GM21786 (cell line): ENCODE results near the gene SLC2A9.

ENCODE experiments used
- ATAC-seq: cut with Tn5 transposase; IDR thresholded peaks from one replicate; pipeline ENCODE4 v1.9.1; 2021; ENCODE audit not compliant: unreplicated experiment

Gene SLC2A9

DNA sequence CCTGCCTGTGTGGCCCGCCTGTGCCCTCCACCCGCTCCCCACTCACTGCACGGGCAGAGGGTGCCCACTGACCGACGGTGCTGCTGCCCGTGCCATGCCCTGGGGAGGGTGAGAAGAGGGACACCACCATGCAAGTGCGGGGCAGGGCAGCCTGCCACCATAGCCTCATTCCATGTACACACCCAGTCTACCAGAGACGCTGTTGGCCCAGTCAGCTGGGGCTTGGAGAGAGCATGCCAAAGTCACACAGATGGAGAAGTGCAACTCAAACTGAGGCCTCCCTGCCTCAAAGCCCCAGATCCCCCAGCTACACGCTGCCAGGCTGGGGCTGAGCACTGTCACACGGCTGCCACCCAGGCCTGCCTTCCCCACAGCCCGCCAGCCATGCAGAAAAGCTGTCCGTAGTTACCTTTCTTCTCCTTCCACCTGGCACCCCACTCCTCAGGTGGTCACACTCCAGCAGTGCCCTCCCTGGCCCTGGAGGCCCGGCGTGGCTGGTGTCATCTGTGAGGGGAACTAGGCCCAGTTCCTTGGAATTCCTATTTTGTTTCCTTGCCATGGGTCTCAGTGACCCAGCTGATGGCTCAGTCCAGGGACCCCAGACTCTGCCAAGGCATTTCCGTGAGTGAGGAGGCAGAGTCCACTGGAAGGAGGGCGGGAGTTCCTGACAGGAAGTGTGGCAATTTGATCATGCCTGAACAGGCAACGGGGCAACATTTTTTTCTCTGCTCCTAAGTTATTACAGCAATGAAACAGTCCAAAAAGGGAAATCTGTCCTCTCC, at the start of gene SLC2A9:
Gene SLC2A9, minus strand, starts transcription at position 627 of the 782 bp plus-strand sequence. Its CDS starts 68 bp downstream, at position 559.
- no peak for ATAC-seq

DNA sequence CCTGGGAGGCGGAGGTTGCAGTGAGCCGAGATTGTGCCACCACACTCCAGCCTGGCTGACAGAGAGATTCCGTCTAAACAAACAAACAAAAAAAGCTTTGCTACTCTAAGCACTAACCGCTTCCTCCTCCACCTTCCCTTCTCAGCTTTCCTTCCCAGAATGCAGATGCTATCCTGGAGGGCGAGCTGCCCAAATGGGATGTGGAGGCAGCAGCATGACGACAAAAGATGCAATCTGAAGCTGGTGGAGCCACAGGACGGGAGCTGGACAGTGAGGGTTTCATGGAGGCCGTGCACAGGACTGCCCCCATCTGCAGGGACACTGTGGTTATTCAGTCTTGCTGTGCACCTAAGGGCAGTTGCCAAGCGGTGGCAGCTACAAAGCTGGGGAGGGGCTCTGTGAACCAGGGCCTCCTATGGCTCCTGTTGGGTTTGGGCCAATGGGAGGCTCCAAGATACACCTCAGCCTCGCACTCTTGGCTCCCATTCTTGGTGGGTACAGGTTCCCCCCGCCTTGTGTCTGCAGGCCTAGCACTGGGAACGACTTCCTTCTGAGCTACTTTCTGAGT, 47.9 kb upstream of the SLC2A9 start:
- no peak for ATAC-seq

DNA sequence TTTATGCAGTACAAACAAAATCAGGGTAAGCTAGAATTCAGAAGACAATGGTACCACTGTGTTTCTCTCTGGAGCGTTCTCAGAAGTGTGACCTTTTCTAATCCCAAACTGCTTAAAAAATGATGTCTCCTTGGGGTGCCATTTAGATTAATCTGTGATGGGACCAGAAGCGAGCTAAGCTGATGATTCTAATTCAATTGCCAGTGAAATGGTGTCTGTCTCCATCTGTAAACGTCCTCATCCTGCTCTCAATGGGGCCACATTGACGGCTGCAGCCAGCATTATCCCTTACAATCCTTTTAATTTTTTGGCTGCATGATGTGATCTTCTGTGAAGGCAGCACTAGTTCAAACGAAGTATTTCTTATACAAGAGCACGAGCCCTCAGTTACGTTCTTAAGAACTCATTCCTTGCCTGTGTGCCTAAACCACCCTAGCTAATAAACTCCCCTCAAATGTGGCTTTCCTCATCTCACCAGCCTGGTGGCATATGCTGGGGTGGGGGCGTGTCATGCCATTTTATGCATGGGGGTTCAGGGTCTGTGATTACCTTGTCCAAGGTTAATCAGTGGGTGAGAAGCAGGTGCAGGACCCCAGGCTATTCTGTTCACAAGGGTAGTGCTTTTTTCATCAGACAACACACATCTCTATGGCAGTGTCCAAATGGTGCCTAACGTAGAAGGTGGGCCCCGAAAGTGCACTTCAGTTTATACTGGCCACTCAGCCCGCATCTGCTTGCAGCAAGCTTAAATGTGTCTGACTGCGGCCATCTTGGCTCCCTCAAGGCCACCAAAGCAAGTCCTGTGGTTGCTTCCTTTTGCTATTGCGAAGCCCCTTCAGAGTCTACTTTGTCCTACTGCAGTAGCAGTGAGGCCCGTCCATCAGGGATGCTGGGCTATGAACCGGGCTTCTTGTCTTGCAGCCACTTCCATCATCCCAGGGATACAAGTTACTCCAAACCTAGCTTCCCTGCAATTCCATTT, 45.7 kb upstream of the SLC2A9 start:
- no peak for ATAC-seq

DNA sequence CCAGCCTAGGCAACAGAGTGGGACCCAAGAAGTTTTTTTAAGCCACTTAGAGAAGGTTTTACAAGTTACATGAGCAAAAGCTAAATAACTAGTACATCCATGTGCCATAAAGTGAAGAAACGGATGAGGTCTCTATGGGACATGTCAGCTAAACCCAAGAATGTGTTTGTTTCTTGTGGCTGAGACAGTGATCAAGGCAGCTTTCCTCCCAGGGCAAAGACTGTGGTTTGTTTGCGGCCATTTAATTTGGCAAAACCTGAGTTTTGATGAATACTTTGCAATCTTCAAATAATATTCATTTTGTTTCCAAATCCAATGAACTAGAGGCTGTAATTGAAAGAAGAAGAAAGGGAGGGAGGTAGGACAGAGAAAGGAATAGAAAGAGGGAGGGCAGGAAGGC, 44.9 kb upstream of the SLC2A9 start:
- no peak for ATAC-seq

DNA sequence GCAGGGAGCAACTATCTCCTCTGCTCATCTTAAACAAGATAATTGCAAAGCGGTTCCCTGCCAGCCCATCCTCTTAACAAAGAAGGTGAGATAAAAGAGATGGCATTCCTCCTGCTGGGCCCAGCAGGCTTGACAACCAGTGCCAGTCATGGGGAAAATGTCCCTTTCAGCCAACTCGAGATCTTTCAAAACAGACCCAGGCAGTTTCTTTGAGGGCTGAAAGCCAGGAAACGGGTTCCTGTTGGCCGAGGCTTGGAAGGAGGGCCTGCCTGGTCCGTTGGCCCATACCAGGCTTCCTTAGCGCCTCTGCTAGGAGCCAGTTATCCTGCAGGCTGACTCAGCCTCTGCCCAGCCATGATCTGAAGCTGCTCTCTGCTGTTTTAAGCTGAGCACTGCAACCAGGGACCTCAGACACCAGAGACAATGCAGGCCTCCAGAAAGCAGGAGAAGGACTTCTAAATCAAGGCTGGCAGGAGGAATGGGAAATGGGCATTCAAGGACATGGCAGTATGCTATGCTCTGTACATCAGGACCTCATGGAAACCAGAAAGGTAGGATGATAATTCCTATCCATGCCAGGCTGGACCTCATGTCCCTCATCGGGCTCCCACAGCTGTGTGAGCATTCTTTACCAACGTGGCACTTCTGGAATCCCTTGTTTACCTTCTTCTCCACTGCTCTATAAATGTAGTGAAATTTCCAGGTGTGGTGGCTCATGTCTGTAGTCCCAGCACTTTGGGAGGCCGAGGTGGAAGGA, 42.4 kb upstream of the SLC2A9 start:
- ATAC-seq = no peak

DNA sequence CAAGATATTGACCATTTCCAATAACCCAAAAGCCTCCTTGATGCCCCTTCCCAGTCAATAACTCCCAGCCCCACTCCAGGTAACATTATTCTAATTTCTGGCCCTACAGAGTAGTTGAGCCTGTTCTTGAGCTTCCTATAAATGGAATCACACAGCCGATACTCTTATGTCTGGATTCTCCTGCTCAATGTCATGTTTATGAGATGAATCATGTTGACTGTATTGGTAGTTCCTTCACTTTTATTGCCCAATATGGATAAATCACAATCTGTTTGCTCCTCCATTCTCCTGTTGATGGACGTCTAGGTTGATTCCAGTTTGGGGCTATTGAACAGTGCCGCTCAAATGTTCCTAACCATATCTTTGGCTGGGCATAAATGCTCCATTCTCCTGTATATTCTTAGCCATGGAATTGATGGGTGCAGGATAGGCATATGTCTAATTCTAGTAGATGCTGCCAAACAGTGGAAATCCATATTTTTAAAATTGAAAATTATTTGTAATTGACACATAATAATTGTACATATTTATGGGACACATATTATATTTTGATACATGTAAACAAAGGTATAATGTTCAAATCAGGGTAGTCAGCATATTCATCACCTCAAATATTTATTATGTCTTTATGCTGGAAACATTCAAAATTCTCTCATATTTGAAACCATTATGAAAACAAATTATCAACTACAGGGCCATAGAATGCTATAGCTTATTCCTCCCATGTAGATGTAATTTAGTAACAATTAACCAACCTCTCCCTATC, 40.5 kb upstream of the SLC2A9 start:
- ATAC-seq = no peak

DNA sequence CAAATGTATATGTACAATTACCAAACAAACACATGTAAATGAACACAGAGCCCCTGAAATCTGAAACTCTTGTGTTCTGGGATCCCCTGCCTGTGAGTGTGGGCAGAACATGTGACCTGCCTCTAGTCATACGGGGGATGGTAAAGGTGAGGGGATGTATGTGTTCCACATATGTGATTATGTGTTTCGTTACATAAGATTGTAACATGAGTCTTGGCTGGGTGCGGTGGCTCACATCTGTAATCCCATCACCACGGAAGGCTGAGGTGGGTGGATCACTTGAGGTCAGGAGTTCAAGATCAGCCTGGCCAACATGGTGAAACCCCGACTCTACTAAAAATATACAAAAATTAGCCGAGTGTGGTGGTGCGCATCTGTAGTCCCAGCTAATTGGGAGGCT, 37.1 kb upstream of the SLC2A9 start:
- no peak for ATAC-seq

DNA sequence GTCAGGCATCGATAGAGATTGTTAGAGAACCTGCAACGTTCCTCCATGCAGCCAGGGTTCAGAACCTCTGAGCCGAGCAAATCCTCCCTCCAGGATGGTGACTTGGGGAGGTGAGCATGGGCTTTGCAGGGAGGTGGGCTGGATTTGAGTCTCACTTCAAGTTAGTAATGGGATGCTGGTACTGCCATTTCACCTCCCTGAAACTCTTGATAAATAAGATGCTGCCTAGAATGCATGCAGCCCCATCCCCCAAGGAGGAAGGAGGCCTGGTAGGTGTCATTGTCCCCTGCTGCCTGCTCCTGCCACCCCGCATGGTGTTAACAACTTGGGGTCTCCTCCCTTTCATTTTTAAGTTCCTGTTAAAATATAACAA, 35.7 kb upstream of the SLC2A9 start:
- ATAC-seq = no peak

DNA sequence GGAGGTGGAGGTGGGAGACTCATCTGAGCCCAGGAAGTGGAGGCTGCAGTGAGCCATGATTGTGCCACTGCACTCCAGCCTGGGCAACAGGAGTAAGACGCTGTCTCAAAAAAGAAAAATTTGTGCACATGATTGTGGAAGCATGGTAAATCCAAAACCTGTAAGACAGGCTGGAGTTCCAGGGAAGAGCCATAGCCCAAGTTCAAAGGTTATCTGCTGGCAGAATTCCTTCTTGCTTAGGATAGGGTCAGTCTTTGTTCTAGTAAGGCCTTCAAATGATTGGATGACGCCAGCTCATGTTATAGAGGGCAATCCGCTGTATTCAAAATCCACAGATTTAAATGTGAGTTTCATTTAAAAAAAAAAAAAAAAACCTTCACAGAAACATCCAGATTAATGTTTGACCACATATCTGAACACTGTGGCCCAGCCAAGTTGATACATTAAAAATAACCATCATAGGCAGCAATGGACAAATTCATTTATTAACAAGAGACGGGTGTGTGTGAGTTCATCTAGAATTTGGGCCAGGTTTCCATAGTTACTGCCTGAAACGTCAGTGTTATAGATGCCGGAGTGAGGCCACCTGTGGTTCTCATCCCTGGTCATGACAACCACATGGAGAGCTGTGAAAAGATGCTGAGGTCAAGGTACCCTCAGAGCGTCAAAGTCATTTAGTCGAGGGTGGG, 35.2 kb upstream of the SLC2A9 start:
- no peak for ATAC-seq

DNA sequence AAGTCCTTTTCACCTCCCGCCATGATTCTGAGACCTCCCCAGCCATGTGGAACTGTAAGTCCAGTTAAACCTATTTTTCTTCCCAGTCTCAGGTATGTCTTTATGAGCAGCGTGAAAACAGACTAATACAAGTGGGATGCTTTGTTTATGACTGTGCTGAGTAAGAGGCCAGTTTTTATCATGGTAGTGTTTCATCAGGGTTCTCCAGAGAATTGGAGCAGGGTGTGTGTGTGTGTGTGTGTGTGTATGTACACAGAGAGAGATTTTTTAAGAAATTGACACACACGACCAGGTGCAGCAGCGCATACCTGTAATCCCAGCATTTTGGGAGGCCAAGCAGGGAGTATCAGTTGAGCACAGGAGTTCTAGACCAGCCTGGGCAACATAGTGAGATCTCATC, 34.6 kb upstream of the SLC2A9 start:
- ATAC-seq = no peak

DNA sequence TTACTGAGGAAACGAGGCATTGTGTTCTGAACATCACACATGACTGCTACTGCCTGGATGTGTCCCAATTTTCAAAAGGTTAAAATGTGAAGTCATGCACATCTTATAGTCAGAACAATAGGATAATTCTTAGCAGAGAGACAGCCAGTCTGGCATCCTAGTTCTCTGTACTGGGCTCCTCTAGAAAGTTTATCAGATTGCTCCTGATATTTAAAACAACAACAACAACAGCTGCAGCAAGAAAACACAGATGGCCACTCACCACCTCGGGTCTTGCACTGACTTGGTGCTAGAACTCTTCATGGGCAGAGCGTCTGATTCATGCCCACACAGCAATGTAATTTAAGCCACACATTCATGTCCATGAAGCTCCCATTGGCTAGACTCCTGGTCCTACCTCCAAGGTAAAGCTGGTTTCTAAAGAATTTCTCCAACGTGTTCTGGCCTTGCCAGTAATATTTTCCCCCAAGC, 33.3 kb upstream of the SLC2A9 start:
- no peak for ATAC-seq

DNA sequence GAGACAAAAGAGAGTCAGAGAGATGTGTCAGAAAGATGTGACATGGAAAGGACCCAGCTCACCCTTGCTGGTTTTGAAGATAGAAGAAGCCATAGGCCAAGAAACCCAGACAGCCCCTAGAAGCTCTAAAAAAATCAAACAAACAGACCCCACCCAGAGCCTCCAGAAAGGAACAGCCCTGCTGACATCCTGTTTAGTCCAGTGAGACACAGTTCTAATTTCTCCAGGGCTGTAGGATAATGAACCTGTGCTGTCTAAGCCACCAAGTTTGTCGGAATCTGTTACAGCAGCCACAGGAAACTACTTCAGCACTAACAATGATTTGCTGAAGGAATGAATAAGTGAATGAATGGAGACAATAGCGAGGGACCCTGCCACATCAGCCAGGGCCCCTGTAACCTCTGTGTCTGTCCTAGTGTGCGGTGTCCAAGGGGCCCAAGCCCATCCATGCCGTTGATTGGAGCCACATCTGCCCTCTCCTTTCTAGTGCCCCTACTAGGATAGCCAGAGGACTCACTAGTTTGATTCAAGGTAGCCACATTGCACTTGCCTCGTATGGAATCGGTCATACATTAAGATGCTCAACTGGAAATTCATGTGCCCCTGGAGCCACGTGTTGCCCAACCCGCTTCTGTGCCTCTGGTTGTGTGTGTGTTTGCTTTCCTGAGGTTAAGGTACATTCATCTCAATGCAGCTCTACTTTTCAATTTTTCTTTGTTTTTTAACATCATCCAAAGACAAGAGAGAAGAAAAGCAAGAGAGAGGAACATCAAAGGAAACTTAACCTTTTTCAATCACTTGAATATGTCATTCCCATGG, 32.5 kb upstream of the SLC2A9 start:
- no peak for ATAC-seq

DNA sequence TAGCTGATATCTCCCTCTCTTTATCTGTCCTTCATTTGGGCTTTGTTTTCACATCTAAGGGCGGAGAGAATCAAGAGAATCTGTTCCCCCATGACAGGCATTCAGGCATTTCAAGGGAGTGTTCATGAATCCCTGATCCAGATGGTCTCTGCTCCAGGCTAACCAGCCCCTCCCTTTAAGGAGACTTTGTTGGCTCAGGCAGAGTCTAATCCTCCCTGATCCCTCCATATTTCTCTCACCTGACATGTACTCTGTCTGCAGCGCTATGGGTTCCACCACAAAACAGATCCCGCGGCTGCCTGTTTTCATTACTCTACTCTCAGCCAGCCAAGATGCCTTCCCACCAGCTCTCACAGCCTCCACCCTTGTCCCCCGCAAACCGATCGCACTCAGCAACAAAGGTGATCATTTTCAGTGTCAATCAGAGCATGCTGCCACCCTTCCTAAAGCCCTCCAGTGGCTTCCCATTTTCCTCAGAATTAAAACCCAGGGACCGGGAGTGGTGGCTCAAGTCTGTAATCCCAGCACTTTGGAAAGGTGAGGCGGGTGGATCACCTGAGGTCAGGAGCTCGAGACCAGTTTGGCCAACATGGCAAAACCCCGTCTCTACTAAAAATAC, 30.3 kb upstream of the SLC2A9 start:
- ATAC-seq = no peak

DNA sequence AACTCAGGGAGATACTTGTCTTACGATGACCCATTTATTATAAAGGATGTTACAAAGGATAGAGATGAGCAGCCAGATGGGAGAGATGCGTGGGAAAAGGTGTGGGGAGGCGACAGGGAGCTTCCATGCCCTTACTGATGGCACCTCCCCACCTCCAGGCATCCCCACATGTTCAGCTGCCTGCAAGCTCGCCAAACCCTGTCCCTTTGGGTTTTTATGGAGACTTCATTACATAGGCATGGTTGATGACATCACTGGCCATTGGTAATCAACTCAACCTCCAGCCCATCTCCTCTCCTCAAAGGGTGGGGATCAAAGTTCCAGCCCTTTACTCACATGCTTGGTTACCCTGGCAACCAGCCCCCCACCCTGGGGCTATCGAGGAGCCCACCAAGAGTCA, 29.4 kb upstream of the SLC2A9 start:
- ATAC-seq = no peak

DNA sequence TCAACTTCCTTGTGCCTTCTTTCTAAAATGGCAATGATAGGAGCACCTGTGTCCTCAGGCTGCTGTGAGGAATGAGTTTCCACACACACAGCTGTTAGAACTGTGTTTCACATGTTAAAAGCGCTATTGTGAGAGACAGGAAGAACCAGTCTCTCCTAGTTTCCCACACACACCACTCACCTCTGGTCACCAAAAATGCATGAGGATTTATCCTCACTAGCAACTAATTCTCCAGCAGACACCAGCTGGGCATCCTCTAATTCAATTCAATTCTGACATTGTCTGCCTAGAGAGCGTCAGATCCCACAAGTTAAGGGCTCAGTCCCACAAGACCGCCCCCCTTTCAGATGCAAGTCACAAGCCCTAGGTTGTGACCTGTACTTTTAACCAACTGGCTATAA, 29.0 kb upstream of the SLC2A9 start:
- no peak for ATAC-seq

DNA sequence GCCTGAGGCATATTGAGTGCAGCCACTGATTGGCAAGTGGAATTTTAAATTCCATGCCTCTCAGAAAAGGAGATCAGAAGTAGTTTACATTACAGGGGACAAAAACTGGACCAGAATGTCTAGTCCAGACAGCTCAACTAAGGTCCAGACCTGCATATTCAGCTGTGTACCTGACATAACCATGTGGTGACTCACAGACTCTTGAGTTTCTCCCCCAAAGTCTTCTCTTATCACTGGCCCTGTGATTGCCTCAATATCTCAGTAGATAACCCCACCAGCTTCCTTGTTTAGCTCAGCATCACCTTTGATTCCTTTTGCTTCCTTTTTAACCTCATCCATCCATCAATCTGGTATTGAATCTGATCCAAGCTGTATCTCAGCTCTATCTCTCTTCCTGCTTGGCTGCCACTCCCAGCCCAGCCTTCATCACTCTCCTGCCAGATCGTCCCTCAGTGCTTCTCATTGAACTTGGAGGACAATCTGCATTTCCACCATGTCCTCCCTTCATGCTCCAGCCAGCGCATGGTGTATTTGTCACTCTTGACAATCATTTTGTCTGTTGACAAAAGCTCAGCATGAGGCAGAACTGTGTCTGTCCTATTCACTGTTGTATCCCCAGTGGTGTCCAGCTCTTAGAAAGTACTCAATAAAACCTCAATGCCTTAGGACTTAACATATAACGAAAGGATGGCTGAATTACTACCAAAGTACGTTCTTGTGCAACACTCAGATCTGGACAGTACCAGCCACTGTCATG, 27.8 kb upstream of the SLC2A9 start:
- no peak for ATAC-seq

DNA sequence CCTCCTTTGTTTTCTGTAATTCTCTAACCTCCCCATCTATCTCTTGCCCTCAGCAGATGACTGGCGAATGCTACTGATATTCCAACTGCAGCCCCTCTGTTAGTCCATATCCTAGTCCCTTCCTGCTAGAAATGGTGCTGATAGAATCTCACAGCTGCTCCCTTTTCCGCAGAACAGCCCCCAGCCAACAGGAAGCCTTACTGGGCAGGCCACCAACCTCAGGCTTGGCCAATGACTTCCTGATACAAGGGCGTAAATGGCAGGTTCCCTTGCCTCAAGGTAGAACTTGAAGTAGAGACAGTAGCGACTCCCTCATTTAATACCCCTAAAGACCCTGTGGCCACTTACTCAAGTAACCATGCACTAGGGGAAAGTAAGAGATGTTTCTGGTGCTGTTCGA, 26.7 kb upstream of the SLC2A9 start:
- ATAC-seq = no peak

DNA sequence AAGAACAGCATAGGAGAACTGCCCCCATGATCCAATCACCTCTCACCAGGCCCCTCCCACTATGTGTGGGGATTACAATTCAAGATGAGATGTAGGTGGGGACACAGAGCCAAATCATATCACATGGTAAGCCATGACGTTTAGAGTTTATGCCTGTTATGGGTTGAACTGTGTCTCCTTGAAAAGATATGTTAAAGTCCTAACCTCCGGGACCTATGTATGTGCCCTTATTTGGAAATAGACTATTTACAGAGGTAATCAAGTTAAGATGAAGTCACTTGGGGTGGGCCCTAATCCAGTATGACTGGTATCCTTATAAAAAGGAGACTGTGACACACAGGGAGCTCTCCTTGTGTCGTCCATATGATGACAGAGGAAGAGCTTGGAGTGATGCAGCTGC, 25.2 kb upstream of the SLC2A9 start:
- no peak for ATAC-seq
